ENCODE data around the gene ATP1A2.
"Not testable (repeated sequence)": the region's sequence is repeated elsewhere in the genome, so short reads cannot be mapped to it uniquely, and the experiment has no call there.

ATP1A2 gene

DNA sequence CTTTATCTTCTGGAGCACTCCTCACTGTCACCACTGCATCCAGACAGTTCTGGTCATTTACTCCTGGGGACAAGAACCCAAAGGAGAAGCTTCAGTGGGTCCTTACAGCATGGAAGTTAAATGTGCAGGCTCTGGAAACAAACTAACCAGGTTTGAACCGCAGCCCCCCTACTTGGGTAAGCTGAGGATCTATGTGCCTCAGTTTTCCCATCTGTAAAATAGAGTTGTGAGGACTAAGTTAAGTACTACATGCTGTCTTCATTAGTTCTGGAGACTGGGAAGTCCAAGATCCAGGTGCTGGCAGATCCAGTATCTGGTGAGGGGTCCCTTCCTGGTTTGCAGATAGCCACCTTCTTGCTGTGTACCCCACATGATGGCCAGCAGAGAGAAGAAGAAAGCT, 8.0 kb upstream of the ATP1A2 start:
- Histone ChIP-seq H2AFZ (ENCODE audit: low read length) (no peak overlapping the region), H3K9ac (ENCODE audit: low read length) (no peak overlapping the region), H3K9me2 (ENCODE audit: low read depth, low read length) (no peaks in the 10 kb centered on the region), H3K4me1 (ENCODE audit: insufficient read depth, low read length, severe bottlenecking) (no peaks in the 10 kb centered on the region), H3K79me2 (ENCODE audit: insufficient read depth, low read length) (no peaks in the 10 kb centered on the region), H3K27ac (ENCODE audit: low read depth, low read length, poor library complexity, severe bottlenecking) (no peak overlapping the region), H3K4me3 (ENCODE audit: low read depth, low read length, poor library complexity, severe bottlenecking) (no peak overlapping the region), H3K4me2 (ENCODE audit: low read length) (no peak overlapping the region), H3K27me3 (ENCODE audit: insufficient read depth, low read length) (no peaks in the 10 kb centered on the region), H3K9me3 (ENCODE audit: low read length) (no peaks in the 10 kb centered on the region), H3F3A (ENCODE audit: insufficient read depth, low read length) (no peaks in the 10 kb centered on the region), H3K36me3 (ENCODE audit: insufficient read depth, low read length) (no peaks in the 10 kb centered on the region), H4K20me1 (ENCODE audit: insufficient read depth, low read length) (no peaks in the 10 kb centered on the region)
- TF ChIP-seq, protein P1, sequence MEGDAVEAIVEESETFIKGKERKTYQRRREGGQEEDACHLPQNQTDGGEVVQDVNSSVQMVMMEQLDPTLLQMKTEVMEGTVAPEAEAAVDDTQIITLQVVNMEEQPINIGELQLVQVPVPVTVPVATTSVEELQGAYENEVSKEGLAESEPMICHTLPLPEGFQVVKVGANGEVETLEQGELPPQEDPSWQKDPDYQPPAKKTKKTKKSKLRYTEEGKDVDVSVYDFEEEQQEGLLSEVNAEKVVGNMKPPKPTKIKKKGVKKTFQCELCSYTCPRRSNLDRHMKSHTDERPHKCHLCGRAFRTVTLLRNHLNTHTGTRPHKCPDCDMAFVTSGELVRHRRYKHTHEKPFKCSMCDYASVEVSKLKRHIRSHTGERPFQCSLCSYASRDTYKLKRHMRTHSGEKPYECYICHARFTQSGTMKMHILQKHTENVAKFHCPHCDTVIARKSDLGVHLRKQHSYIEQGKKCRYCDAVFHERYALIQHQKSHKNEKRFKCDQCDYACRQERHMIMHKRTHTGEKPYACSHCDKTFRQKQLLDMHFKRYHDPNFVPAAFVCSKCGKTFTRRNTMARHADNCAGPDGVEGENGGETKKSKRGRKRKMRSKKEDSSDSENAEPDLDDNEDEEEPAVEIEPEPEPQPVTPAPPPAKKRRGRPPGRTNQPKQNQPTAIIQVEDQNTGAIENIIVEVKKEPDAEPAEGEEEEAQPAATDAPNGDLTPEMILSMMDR (IDR thresholded peaks at IDR 0.05; ENCODE audit: low read length): no peak
- no peak for TF ChIP-seq EZH2 (IDR thresholded peaks at IDR 0.05; ENCODE audit: borderline replicate concordance, low read length)

DNA sequence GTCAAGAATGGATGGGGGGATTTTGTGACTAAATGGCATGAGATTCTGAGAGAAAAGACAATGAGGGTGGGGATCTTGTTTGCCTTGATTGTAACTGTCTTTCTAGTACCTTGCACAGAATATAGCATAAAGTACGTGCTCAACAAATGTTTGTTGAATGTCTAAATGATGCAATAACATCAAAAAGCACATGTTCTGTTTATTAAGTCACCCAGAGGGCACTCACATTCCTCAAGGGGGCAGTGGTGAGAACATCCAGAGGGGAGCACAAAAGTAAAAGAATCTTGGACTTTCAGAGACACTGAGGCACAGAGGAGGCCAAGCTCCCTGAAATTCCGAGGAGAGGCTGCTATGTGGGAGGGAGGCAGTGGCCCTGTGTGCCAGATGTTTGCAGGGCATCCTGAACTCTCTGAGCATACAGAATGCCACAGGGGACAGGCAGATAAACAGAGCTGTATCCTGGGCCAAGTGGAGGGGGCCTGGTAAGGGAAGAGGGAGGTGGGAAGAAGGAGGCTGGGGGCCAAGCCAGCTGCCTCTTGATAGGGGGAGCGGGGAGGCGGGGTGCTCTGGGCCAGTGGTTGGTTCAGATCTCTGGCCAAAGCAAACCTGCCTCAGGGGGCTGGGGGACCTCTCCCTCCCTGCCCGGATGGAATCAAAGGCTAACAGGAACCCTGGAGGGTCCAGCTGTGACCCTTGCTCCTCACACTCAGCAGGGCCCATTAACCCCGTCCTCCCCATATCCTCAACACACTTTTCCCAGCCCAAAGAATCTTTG, 6.5 kb upstream of the ATP1A2 start:
- H3K4me1 ChIP-seq (ENCODE audit: insufficient read depth, low read length, severe bottlenecking): no peaks in the 10 kb centered on the region
- no peaks in the 10 kb centered on the region for H3K9me2 ChIP-seq (ENCODE audit: low read depth, low read length)
- no peaks in the 10 kb centered on the region for H4K20me1 ChIP-seq (ENCODE audit: insufficient read depth, low read length)
- H3K27ac ChIP-seq (ENCODE audit: low read depth, low read length, poor library complexity, severe bottlenecking): no peak overlapping the region
- no peaks in the 10 kb centered on the region for H3F3A ChIP-seq (ENCODE audit: insufficient read depth, low read length)
- H3K79me2 ChIP-seq (ENCODE audit: insufficient read depth, low read length): no peaks in the 10 kb centered on the region
- no peak overlapping the region for H3K9ac ChIP-seq (ENCODE audit: low read length)
- no peaks in the 10 kb centered on the region; the same call in 1 of the 2 replicates for H3K27me3 ChIP-seq (ENCODE audit: insufficient read depth, low read length)
- no peak overlapping the region for H3K4me3 ChIP-seq (ENCODE audit: low read depth, low read length, poor library complexity, severe bottlenecking)
- TF ChIP-seq, protein P1 (IDR thresholded peaks at IDR 0.05; ENCODE audit: low read length): peak; percentile 59
- no peak for TF ChIP-seq EZH2 (IDR thresholded peaks at IDR 0.05; ENCODE audit: borderline replicate concordance, low read length)
- H2AFZ ChIP-seq (ENCODE audit: low read length): no peak overlapping the region
- H3K36me3 ChIP-seq (ENCODE audit: insufficient read depth, low read length): no peaks in the 10 kb centered on the region
- no peak overlapping the region for H3K4me2 ChIP-seq (ENCODE audit: low read length)
- no peaks in the 10 kb centered on the region for H3K9me3 ChIP-seq (ENCODE audit: low read length)

DNA sequence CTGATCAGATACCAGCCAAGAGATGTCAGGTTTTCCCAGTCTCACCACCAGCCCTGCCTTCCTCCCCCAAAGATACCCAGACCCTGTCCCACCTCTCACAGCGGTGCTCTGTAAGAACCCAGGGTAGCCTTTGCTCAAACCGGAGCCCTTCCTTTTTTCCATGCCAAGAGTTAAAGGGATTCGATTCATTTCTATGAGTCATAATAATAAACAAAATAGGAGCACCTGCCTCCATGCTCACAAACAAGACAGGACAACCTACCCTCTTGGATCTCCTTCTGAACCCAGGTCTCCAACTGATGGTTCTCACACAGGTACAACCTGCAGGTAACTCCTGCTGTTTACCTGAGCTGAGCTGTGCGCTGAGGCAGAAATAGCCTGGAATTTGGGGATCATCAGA, 5.9 kb upstream of the ATP1A2 start:
- Histone ChIP-seq H3F3A (ENCODE audit: insufficient read depth, low read length) (no peaks in the 10 kb centered on the region), H3K9me3 (ENCODE audit: low read length) (no peaks in the 10 kb centered on the region), H3K4me2 (ENCODE audit: low read length) (no peak overlapping the region), H2AFZ (ENCODE audit: low read length) (no peak overlapping the region), H3K9ac (ENCODE audit: low read length) (no peak overlapping the region), H3K9me2 (ENCODE audit: low read depth, low read length) (no peaks in the 10 kb centered on the region), H3K36me3 (ENCODE audit: insufficient read depth, low read length) (no peaks in the 10 kb centered on the region), H3K4me3 (ENCODE audit: low read depth, low read length, poor library complexity, severe bottlenecking) (no peak overlapping the region), H4K20me1 (ENCODE audit: insufficient read depth, low read length) (no peaks in the 10 kb centered on the region), H3K27me3 (ENCODE audit: insufficient read depth, low read length) (peaks cover 3% of the 10 kb centered on the region; the same call in 1 of the 2 replicates), H3K79me2 (ENCODE audit: insufficient read depth, low read length) (no peaks in the 10 kb centered on the region), H3K4me1 (ENCODE audit: insufficient read depth, low read length, severe bottlenecking) (no peaks in the 10 kb centered on the region), H3K27ac (ENCODE audit: low read depth, low read length, poor library complexity, severe bottlenecking) (no peak overlapping the region)
- TF ChIP-seq EZH2 (IDR thresholded peaks at IDR 0.05; ENCODE audit: borderline replicate concordance, low read length): no peak
- TF ChIP-seq, protein P1 (IDR thresholded peaks at IDR 0.05; ENCODE audit: low read length): no peak

DNA sequence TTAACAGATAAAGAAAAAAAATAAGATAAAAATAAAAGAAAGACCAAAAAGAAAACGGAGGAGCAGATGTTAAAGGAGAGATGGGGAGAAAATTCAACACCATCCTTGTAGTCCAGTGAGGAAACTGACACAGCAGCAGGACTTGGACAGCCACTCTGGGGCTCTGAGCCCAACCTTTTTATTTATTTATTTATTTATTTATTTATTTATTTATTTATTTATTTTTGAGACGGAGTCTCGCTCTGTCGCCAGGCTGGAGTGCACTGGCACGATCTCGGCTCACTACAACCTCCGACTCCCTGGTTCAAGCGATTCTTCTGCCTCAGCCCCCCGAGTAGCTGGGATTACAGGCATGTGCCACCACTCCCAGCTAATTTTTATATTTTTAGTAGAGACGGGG, 4.1 kb upstream of the ATP1A2 start:
- H3K36me3 ChIP-seq (ENCODE audit: insufficient read depth, low read length); H3K4me2 ChIP-seq (ENCODE audit: low read length); H3K4me1 ChIP-seq (ENCODE audit: insufficient read depth, low read length, severe bottlenecking); H2AFZ ChIP-seq (ENCODE audit: low read length); H3K9me3 ChIP-seq (ENCODE audit: low read length); H3K9ac ChIP-seq (ENCODE audit: low read length); H4K20me1 ChIP-seq (ENCODE audit: insufficient read depth, low read length); H3K4me3 ChIP-seq (ENCODE audit: low read depth, low read length, poor library complexity, severe bottlenecking); H3K27ac ChIP-seq (ENCODE audit: low read depth, low read length, poor library complexity, severe bottlenecking); H3F3A ChIP-seq (ENCODE audit: insufficient read depth, low read length); H3K79me2 ChIP-seq (ENCODE audit: insufficient read depth, low read length); H3K9me2 ChIP-seq (ENCODE audit: low read depth, low read length): not testable (repeated sequence)
- peaks cover 11% of the 10 kb centered on the region; the same call in 1 of the 2 replicates for H3K27me3 ChIP-seq (ENCODE audit: insufficient read depth, low read length)
